ENCODE results near the gene TSTD1. TPM values are rescaled to one million over a fixed set of nuclear protein-coding genes. Genes with fewer than 3 reads are reported as not detected.
A peak's percentile ranks its signal among the peaks of the same experiment; 100 is the strongest.

The TSTD1 gene
- polyA plus RNA-seq, 1 experiment, result 0.26 TPM

DNA sequence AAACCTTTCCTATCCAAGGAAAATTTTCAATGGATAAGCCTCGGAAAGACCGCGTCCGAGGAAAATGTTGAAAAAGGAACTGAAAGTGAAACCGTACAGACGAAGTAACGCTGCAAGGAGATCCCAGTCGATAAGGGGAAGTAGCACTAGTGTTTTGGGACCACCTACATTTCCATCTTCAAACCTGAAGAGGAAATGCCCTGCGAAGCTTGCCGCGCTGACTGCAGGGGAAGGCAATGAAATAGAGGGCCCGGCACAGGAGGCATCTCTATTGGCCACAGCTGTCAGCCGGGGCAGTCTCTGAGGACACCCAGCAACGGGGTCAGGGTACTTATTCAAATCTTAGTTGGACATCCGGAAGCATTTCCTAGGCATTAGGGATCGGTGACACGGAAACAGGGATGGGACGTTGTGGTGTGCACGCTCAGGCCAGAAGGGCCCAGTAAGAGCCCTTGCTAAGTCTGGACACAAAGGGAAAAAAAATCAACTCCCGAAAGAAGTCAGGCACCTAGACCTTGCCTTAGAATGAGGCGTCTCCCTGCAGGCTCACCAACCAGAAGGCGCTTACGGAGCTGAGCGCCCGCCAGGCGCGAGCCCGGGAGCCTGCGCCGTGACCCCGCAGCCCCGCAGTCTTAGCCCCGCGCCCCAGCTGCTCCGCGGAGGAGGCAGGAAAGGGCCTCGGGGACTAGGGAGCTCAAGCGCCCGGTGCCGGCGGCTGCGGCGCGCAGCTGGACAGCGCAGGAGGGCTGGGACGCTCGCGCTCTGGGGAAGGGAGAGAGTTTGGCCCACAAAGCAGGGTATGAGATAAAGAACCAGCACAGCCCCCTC is 6.4 kb upstream of the TSTD1 start:
- H3K4me3 ChIP-seq (ENCODE audit: low read depth, low read length), result peak overlapping the region; percentile 70
- TF ChIP-seq, protein P1, sequence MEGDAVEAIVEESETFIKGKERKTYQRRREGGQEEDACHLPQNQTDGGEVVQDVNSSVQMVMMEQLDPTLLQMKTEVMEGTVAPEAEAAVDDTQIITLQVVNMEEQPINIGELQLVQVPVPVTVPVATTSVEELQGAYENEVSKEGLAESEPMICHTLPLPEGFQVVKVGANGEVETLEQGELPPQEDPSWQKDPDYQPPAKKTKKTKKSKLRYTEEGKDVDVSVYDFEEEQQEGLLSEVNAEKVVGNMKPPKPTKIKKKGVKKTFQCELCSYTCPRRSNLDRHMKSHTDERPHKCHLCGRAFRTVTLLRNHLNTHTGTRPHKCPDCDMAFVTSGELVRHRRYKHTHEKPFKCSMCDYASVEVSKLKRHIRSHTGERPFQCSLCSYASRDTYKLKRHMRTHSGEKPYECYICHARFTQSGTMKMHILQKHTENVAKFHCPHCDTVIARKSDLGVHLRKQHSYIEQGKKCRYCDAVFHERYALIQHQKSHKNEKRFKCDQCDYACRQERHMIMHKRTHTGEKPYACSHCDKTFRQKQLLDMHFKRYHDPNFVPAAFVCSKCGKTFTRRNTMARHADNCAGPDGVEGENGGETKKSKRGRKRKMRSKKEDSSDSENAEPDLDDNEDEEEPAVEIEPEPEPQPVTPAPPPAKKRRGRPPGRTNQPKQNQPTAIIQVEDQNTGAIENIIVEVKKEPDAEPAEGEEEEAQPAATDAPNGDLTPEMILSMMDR (IDR thresholded peaks at IDR 0.05; ENCODE audit: insufficient read depth, low read depth, low read length), result no peak
- H3K36me3 ChIP-seq (ENCODE audit: control insufficient read depth, insufficient read depth, low read length), result peaks cover 17% of the 10 kb centered on the region
- peak; percentile 12 for DNase-seq (ENCODE audit: low read depth)
- no peaks in the 10 kb centered on the region for H3K27me3 ChIP-seq (ENCODE audit: control insufficient read depth, insufficient read depth, low read length)
- CTCF ChIA-PET, result interaction anchor here (0.9 to 4.5 kb wide), 12 partner anchors 8 to 93 kb away, joined by 3 to 46 read pairs (median 4); partner anchors contain the start of genes KLHDC9 and NECTIN4
- POLR2A ChIA-PET, result interaction anchor here (0.6 to 0.7 kb wide), 2 partner anchors 12 to 108 kb away, joined by 3 to 5 read pairs; no protein-coding TSS in a partner anchor

DNA sequence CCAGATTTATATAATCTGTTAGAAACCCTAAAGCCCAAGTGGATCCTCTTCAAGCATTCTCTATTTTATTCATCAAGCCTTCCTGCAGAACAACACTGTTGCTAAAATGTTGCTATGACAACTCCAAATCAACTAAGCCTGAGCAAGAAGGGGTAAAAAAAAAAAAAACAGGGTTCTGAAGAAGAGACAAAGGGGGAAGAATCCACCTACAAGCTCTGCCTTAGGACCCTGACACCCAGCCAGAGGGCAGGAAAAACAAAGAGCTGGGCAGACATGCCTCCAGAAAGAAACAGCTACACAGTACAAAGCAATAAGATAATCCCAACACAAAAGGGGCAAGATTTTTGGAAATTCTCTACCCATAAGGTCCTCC is 5.8 kb upstream of the TSTD1 start:
- ChIA-PET POLR2A (no interaction called here), CTCF (interaction anchor here (1.2 to 4.5 kb wide), 6 partner anchors 8 to 94 kb away, joined by 3 to 46 read pairs (median 4); partner anchors contain the start of genes KLHDC9 and NECTIN4)
- TF ChIP-seq, protein P1 (IDR thresholded peaks at IDR 0.05; ENCODE audit: insufficient read depth, low read depth, low read length), result no peak
- Histone ChIP-seq H3K27me3 (ENCODE audit: control insufficient read depth, insufficient read depth, low read length) (no peaks in the 10 kb centered on the region), H3K36me3 (ENCODE audit: control insufficient read depth, insufficient read depth, low read length) (peaks cover 22% of the 10 kb centered on the region), H3K4me3 (ENCODE audit: low read depth, low read length) (peak overlapping the region; percentile 70)
- no peak for DNase-seq (ENCODE audit: low read depth)

DNA sequence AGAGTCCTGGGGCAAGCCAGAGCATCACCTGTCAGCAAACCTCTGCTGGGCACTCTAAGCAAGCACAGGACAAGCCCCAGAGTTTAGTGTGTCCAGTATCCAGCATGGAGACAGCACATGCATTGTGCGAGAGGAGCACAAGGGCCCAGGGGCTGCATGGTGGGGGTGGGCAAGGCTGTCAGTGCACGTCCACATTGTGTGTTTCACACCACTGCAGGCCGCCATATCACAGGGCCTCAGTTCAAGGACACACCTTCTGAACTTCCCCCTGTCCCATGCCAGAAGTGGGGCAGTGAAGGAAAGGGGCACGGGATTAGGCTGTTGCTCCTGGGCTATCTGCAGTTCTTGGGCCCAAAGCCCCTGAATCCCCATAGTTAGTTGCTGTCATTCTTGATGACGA is 782 bp upstream of the TSTD1 start:
- CTCF ChIA-PET, result interaction anchor here (0.7 to 4.0 kb wide), 3 partner anchors 13 to 58 kb away, joined by 3 to 48 read pairs (median 3); partner anchors contain the start of gene KLHDC9
- Histone ChIP-seq H3K36me3 (ENCODE audit: control insufficient read depth, insufficient read depth, low read length) (peaks cover 29% of the 10 kb centered on the region), H3K27me3 (ENCODE audit: control insufficient read depth, insufficient read depth, low read length) (no peaks in the 10 kb centered on the region), H3K4me3 (ENCODE audit: low read depth, low read length) (no peak overlapping the region)
- TF ChIP-seq, protein P1 (IDR thresholded peaks at IDR 0.05; ENCODE audit: insufficient read depth, low read depth, low read length), result no peak
- DNase-seq (ENCODE audit: low read depth), result no peak
- POLR2A ChIA-PET, result no interaction called here

DNA sequence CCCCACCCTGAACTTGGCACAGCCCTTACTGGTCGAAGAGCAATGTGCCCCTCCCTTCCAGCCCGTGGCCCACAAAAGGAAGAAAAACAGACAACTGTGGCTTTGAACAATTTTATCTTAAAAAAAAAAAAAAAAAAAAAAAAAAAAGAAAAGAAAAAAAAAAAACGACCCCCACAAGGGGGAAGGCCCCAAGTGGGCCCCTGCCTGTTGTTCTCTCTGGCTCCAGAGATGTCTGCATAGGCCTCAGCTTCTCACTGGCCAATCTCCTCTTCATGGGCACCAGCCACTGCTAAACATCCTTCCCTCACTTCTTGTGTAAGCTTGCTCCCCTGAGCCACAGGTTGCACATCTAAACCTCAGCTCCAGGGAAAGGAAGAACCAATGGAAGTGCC is 386 bp upstream of the TSTD1 start:
- peaks cover 29% of the 10 kb centered on the region for H3K36me3 ChIP-seq (ENCODE audit: control insufficient read depth, insufficient read depth, low read length)
- ChIA-PET POLR2A (no interaction called here), CTCF (interaction anchor here (0.7 to 4.0 kb wide), 3 partner anchors 13 to 59 kb away, joined by 3 to 48 read pairs (median 3); partner anchors contain the start of gene KLHDC9)
- no peak for DNase-seq (ENCODE audit: low read depth)
- H3K27me3 ChIP-seq (ENCODE audit: control insufficient read depth, insufficient read depth, low read length), result no peaks in the 10 kb centered on the region
- H3K4me3 ChIP-seq (ENCODE audit: low read depth, low read length), result no peak overlapping the region
- TF ChIP-seq, protein P1 (IDR thresholded peaks at IDR 0.05; ENCODE audit: insufficient read depth, low read depth, low read length), result no peak

Data from BJ (cell line).